ENCODE data around the gene HOXC4.

Gene HOXC4

DNA sequence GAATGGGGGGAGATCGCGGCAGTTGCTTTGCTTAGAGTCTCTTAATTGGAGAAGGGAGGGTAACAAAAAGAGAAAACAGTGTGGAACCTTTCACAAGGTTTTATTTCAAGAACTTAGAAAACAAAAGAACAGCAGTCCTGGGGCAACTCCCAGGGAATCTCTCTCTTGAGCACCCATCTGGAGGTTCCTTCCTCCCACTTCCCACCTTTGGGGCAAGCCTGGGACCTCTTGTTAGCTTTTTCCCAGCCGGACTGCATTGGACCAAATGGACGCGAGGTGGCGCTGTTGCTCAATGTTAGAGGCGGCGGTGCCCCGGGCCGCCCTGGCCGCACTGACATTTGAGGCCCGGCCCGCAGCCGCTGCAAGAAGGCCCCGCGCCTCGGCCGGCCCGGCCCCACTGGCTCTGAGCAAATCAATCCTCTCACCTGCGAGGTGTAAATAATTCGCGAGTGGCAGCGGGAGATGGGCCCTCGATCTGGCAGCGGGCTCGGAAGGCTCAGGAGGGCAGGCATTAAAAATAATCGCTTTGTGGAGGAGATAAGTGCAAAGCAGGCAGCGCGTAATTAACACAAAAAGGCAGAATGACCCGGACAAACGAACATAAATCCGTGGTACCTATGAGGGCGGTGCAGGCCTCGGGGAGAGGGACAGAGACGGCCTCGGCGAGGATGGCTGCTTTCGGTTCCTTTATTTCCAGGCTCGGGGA is 47.6 kb upstream of the HOXC4 start:
- Histone ChIP-seq H3K23ac (ENCODE audit: low read length) (no peak overlapping the region), H3K4me3 (ENCODE audit: low read depth, low read length) (no peak overlapping the region), H2BK5ac (ENCODE audit: low read depth, low read length, poor library complexity) (no peak overlapping the region), H4K91ac (ENCODE audit: low read depth, low read length) (no peak overlapping the region), H3K4ac (ENCODE audit: low read depth, low read length) (no peak overlapping the region), H3K9ac (ENCODE audit: low read length) (no peak overlapping the region), H3K4me1 (ENCODE audit: control insufficient read depth in 1 of 2, insufficient read depth in 2 of 2, low read length in 2 of 2) (no peaks in the 10 kb centered on the region), H3K27ac (ENCODE audit: low read depth, low read length) (no peak overlapping the region), H2AK5ac (ENCODE audit: low read length) (no peak overlapping the region), H4K8ac (ENCODE audit: low read depth, low read length) (no peak overlapping the region), H3K9me3 (ENCODE audit: insufficient read depth, low read depth, low read length) (peaks cover 8% of the 10 kb centered on the region), H2BK120ac (ENCODE audit: insufficient read depth, low read length, poor library complexity) (no peak overlapping the region), H3K27me3 (ENCODE audit: insufficient read depth, low read length) (peaks cover 91% of the 10 kb centered on the region), H3K14ac (ENCODE audit: low read length) (no peak overlapping the region), H3K36me3 (ENCODE audit: control insufficient read depth in 1 of 2, insufficient read depth in 2 of 2, low read length in 2 of 2) (no peaks in the 10 kb centered on the region), H3K79me2 (ENCODE audit: control insufficient read depth, insufficient read depth, low read length, poor library complexity) (no peaks in the 10 kb centered on the region), H3K18ac (ENCODE audit: low read length) (no peak overlapping the region), H2AFZ (ENCODE audit: insufficient read depth, low read length, poor library complexity) (no peak overlapping the region), H3K79me1 (ENCODE audit: low read length) (no peaks in the 10 kb centered on the region), H2BK12ac (ENCODE audit: low read length) (no peak overlapping the region), H4K12ac (ENCODE audit: low read depth, low read length) (no peak overlapping the region), H3K4me2 (ENCODE audit: low read length) (no peak overlapping the region)
- no CpG with 5 or more reads among the region's 39 CpGs for WGBS (ENCODE audit: extremely low coverage, insufficient coverage, insufficient read length)
- peak; percentile 85 to 97 for DNase-seq

DNA sequence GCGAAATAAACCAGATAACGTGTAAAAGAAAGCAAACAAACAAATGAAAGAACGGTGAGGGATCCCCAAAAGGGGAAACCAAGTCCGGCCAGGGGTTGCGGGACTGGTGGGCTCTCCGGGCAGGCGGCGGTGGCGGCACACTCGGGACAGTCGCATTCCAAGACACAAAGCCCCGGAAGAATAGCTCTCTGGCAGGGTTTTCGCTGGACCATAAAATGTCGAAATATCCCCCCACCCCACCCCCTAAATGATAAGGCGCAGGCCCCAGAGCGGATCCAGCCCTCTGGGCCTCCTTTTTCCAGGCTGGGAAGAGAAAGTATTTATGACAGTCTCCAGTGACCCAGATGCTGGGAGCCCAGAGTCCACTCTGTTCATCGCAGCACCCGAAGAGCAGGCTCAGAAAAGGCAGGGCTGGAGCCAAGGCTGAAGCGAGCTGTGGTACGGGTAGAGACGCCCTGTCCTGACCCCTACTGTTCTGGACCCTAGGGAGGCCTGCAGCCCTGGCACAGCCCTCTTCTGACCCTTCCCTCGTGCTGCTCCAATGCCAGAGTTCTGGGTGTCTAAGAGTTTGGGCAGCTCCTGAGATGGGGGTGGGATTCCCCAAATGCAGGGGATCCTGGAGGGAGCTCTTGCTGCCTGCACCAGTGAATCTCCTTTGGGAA is 46.9 kb upstream of the HOXC4 start:
- no peak overlapping the region for H3K9ac ChIP-seq (ENCODE audit: low read length)
- no peak overlapping the region for H2AFZ ChIP-seq (ENCODE audit: insufficient read depth, low read length, poor library complexity)
- WGBS (ENCODE audit: extremely low coverage, insufficient coverage, insufficient read length): no CpG with 5 or more reads among the region's 22 CpGs
- H3K23ac ChIP-seq (ENCODE audit: low read length): no peak overlapping the region
- H4K91ac ChIP-seq (ENCODE audit: low read depth, low read length): no peak overlapping the region
- no peak overlapping the region for H2BK12ac ChIP-seq (ENCODE audit: low read length)
- H3K79me2 ChIP-seq (ENCODE audit: control insufficient read depth, insufficient read depth, low read length, poor library complexity): no peaks in the 10 kb centered on the region
- no peak overlapping the region for H2BK5ac ChIP-seq (ENCODE audit: low read depth, low read length, poor library complexity)
- H3K4ac ChIP-seq (ENCODE audit: low read depth, low read length): no peak overlapping the region
- no peak overlapping the region for H3K4me2 ChIP-seq (ENCODE audit: low read length)
- no peak overlapping the region for H2BK120ac ChIP-seq (ENCODE audit: insufficient read depth, low read length, poor library complexity)
- no peak overlapping the region for H4K12ac ChIP-seq (ENCODE audit: low read depth, low read length)
- peaks cover 8% of the 10 kb centered on the region for H3K9me3 ChIP-seq (ENCODE audit: insufficient read depth, low read depth, low read length)
- no peak for DNase-seq
- H3K18ac ChIP-seq (ENCODE audit: low read length): no peak overlapping the region
- no peaks in the 10 kb centered on the region for H3K4me1 ChIP-seq (ENCODE audit: control insufficient read depth in 1 of 2, insufficient read depth in 2 of 2, low read length in 2 of 2)
- H3K4me3 ChIP-seq (ENCODE audit: low read depth, low read length): no peak overlapping the region
- no peak overlapping the region for H2AK5ac ChIP-seq (ENCODE audit: low read length)
- peaks cover 89% of the 10 kb centered on the region for H3K27me3 ChIP-seq (ENCODE audit: insufficient read depth, low read length)
- no peak overlapping the region for H3K14ac ChIP-seq (ENCODE audit: low read length)
- no peak overlapping the region for H4K8ac ChIP-seq (ENCODE audit: low read depth, low read length)
- no peak overlapping the region for H3K27ac ChIP-seq (ENCODE audit: low read depth, low read length)
- H3K36me3 ChIP-seq (ENCODE audit: control insufficient read depth in 1 of 2, insufficient read depth in 2 of 2, low read length in 2 of 2): no peaks in the 10 kb centered on the region
- no peaks in the 10 kb centered on the region for H3K79me1 ChIP-seq (ENCODE audit: low read length)

DNA sequence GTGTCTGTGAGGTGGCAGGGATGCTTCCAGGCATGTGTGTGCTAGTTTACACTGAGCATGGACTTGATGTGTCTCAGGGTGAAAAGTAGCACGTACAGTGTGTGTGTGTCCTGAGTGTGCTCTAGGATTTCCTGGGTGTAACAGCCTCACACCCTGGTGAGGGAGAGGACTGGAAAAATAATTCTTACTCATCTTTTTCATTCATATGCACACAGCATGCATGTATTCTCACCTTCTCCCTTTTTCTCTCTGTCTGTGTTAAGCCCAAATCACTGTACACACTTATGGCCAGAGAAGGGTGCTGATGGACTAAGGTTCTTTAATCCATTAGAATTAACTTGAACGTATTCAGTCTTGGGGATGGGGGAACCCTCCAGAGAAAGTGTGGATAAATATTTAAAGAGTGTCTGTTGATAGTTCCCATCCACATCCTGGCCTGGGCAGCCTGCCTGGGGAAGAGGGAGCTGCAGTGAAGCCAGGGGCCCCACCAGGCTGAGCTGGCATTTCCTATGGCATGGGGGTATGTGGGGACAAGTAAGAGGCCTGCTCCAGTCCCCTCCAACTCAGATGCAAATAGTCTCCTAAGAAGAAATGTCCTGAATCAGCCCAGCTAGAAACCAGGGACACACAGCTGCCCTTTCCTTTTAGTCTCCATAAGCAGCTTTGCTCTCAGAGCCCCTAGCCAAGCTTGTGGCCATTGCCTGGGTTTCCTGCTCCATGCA is 45.9 kb upstream of the HOXC4 start:
- Histone ChIP-seq H4K91ac (ENCODE audit: low read depth, low read length) (no peak overlapping the region), H3K9ac (ENCODE audit: low read length) (no peak overlapping the region), H3K14ac (ENCODE audit: low read length) (no peak overlapping the region), H2BK12ac (ENCODE audit: low read length) (no peak overlapping the region), H3K79me2 (ENCODE audit: control insufficient read depth, insufficient read depth, low read length, poor library complexity) (no peaks in the 10 kb centered on the region), H2BK5ac (ENCODE audit: low read depth, low read length, poor library complexity) (no peak overlapping the region), H3K23ac (ENCODE audit: low read length) (no peak overlapping the region), H2AFZ (ENCODE audit: insufficient read depth, low read length, poor library complexity) (no peak overlapping the region), H3K9me3 (ENCODE audit: insufficient read depth, low read depth, low read length) (peaks cover 6% of the 10 kb centered on the region), H3K4me2 (ENCODE audit: low read length) (no peak overlapping the region), H3K27ac (ENCODE audit: low read depth, low read length) (no peak overlapping the region), H3K4me1 (ENCODE audit: control insufficient read depth in 1 of 2, insufficient read depth in 2 of 2, low read length in 2 of 2) (no peaks in the 10 kb centered on the region), H3K4ac (ENCODE audit: low read depth, low read length) (no peak overlapping the region), H3K79me1 (ENCODE audit: low read length) (no peaks in the 10 kb centered on the region), H4K12ac (ENCODE audit: low read depth, low read length) (no peak overlapping the region), H2BK120ac (ENCODE audit: insufficient read depth, low read length, poor library complexity) (no peak overlapping the region), H3K18ac (ENCODE audit: low read length) (no peak overlapping the region), H4K8ac (ENCODE audit: low read depth, low read length) (no peak overlapping the region), H3K4me3 (ENCODE audit: low read depth, low read length) (no peak overlapping the region), H3K27me3 (ENCODE audit: insufficient read depth, low read length) (peaks cover 82% of the 10 kb centered on the region), H3K36me3 (ENCODE audit: control insufficient read depth in 1 of 2, insufficient read depth in 2 of 2, low read length in 2 of 2) (no peaks in the 10 kb centered on the region), H2AK5ac (ENCODE audit: low read length) (no peak overlapping the region)
- no peak for DNase-seq
- no CpG with 5 or more reads among the region's 2 CpGs for WGBS (ENCODE audit: extremely low coverage, insufficient coverage, insufficient read length)

DNA sequence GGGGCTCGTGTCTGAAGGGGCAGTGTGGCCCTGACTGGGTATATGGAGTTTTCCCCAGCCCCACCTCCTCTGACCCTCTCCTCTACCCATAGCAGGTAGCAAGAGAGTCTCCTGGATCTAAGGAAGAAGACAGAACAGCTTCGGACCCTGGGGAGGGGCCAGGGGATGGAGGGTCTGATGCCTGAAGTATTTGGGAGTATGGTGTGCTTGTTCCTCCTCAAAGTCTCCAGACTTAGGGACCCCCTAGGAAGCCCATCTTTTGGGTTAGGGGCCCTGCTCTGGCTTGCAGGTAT is 45.4 kb upstream of the HOXC4 start:
- Histone ChIP-seq H2BK5ac (ENCODE audit: low read depth, low read length, poor library complexity) (no peak overlapping the region), H3K9me3 (ENCODE audit: insufficient read depth, low read depth, low read length) (peaks cover 8% of the 10 kb centered on the region), H2BK120ac (ENCODE audit: insufficient read depth, low read length, poor library complexity) (no peak overlapping the region), H3K4me3 (ENCODE audit: low read depth, low read length) (no peak overlapping the region), H2AFZ (ENCODE audit: insufficient read depth, low read length, poor library complexity) (no peak overlapping the region), H3K4me1 (ENCODE audit: control insufficient read depth in 1 of 2, insufficient read depth in 2 of 2, low read length in 2 of 2) (no peaks in the 10 kb centered on the region), H2BK12ac (ENCODE audit: low read length) (no peak overlapping the region), H3K27ac (ENCODE audit: low read depth, low read length) (no peak overlapping the region), H3K27me3 (ENCODE audit: insufficient read depth, low read length) (peaks cover 82% of the 10 kb centered on the region), H3K23ac (ENCODE audit: low read length) (no peak overlapping the region), H3K36me3 (ENCODE audit: control insufficient read depth in 1 of 2, insufficient read depth in 2 of 2, low read length in 2 of 2) (no peaks in the 10 kb centered on the region), H3K79me1 (ENCODE audit: low read length) (no peaks in the 10 kb centered on the region), H3K14ac (ENCODE audit: low read length) (no peak overlapping the region), H4K12ac (ENCODE audit: low read depth, low read length) (no peak overlapping the region), H3K4ac (ENCODE audit: low read depth, low read length) (no peak overlapping the region), H3K79me2 (ENCODE audit: control insufficient read depth, insufficient read depth, low read length, poor library complexity) (no peaks in the 10 kb centered on the region), H4K91ac (ENCODE audit: low read depth, low read length) (no peak overlapping the region), H4K8ac (ENCODE audit: low read depth, low read length) (no peak overlapping the region), H3K4me2 (ENCODE audit: low read length) (no peak overlapping the region), H3K18ac (ENCODE audit: low read length) (no peak overlapping the region), H2AK5ac (ENCODE audit: low read length) (no peak overlapping the region), H3K9ac (ENCODE audit: low read length) (no peak overlapping the region)
- no peak for DNase-seq
- no CpG with 5 or more reads among the region's 2 CpGs for WGBS (ENCODE audit: extremely low coverage, insufficient coverage, insufficient read length)
